ENCODE results near the gene ASAP3. TPM values are rescaled to one million over a fixed set of nuclear protein-coding genes. Genes with fewer than 3 reads are reported as not detected.

The ASAP3 gene
- total and polyA plus RNA-seq, 4 donors, result 8.3 to 25.9 (median 16.7) TPM

DNA sequence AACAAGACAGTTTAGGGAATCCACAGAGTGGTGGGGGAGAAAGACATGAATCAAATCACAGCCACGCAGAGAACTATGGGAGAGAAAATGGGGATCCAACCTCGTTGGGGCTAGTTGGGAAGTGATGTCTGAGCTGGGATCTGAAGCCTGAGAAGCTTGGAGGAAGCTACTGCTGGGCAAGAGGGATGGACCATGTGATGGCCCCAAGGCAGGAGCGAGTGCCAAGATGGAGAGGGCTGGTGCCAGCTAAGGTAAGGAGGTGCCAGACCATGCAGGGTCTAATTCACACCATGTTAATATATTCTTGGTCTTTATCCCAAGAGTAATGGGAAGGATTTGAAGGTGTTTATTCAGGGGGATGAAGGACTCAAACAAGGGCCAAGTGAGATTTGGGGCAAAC is 41.2 kb downstream of the ASAP3 start:
- H3K27ac ChIP-seq (ENCODE audit: low read depth in 1 of 2, low read length in 2 of 2), result no peak overlapping the region
- H3K9me3 ChIP-seq (ENCODE audit: control insufficient read depth in 4 of 4, low read length in 3 of 4), result no peaks in the 10 kb centered on the region
- TF ChIP-seq HNF4A (conservative IDR thresholded peaks at IDR 0.05) (no peak), JUND (IDR thresholded peaks at IDR 0.05) (no peak), SP1 (IDR thresholded peaks at IDR 0.05) (no peak), YY1 (IDR thresholded peaks at IDR 0.05) (no peak), TAF1 (conservative IDR thresholded peaks at IDR 0.05) (no peak), RAD21 (IDR thresholded peaks at IDR 0.05) (no peak), CTCF (IDR thresholded peaks at IDR 0.05; ENCODE audit: low read depth, low read length, missing input control) (no peak), RXRA (IDR thresholded peaks at IDR 0.05) (no peak), HNF4G (IDR thresholded peaks at IDR 0.05) (no peak), FOXA1 (IDR thresholded peaks at IDR 0.05) (no peak), FOXA2 (IDR thresholded peaks at IDR 0.05) (no peak), GABPA (IDR thresholded peaks at IDR 0.05 in 1 of 2, conservative IDR thresholded peaks at IDR 0.05 in 1 of 2) (no peak), NR2F2 (IDR thresholded peaks at IDR 0.05) (no peak)
- TF ChIP-seq, protein P1, sequence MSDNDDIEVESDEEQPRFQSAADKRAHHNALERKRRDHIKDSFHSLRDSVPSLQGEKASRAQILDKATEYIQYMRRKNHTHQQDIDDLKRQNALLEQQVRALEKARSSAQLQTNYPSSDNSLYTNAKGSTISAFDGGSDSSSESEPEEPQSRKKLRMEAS (IDR thresholded peaks at IDR 0.05), result no peak
- H3K36me3 ChIP-seq (ENCODE audit: control insufficient read depth in 4 of 4, insufficient read depth in 3 of 4, low read depth in 1 of 4, low read length in 3 of 4), result peaks cover 0 to 11% (median 3%) of the 10 kb centered on the region in 4 donors
- H3K9ac ChIP-seq (ENCODE audit: low read depth in 1 of 2, low read length in 2 of 2), result no peak overlapping the region
- H3K27me3 ChIP-seq (ENCODE audit: control insufficient read depth in 4 of 4, insufficient read depth in 4 of 4, low read length in 3 of 4), result no peaks in the 10 kb centered on the region
- H3K4me1 ChIP-seq (ENCODE audit: control insufficient read depth in 4 of 4, insufficient read depth in 4 of 4, low read length in 3 of 4), result peaks cover 5 to 35% (median 22%) of the 10 kb centered on the region in 4 donors
- H3K4me3 ChIP-seq (ENCODE audit: low read depth in 1 of 3, low read length in 3 of 3), result no peak overlapping the region
- WGBS, result 91% methylated on average over 3 of the region's 3 CpGs
- DNase-seq (ENCODE audit: low spot score), result no peak

- Histone ChIP-seq H3K9me3 (ENCODE audit: control insufficient read depth in 4 of 4, low read length in 3 of 4) (no peaks in the 10 kb centered on the region), H3K9ac (ENCODE audit: low read depth in 1 of 2, low read length in 2 of 2) (no peak overlapping the region), H3K4me3 (ENCODE audit: low read depth in 1 of 3, low read length in 3 of 3) (no peak overlapping the region), H3K36me3 (ENCODE audit: control insufficient read depth in 4 of 4, insufficient read depth in 3 of 4, low read depth in 1 of 4, low read length in 3 of 4) (peaks cover 0 to 11% (median 2%) of the 10 kb centered on the region in 4 donors), H3K4me1 (ENCODE audit: control insufficient read depth in 4 of 4, insufficient read depth in 4 of 4, low read length in 3 of 4) (peaks cover 4 to 31% (median 19%) of the 10 kb centered on the region in 4 donors), H3K27me3 (ENCODE audit: control insufficient read depth in 4 of 4, insufficient read depth in 4 of 4, low read length in 3 of 4) (no peaks in the 10 kb centered on the region), H3K27ac (ENCODE audit: low read depth in 1 of 2, low read length in 2 of 2) (no peak overlapping the region)
- DNase-seq (ENCODE audit: low spot score), result no peak
- TF ChIP-seq FOXA1 (IDR thresholded peaks at IDR 0.05) (no peak), EGR1 (IDR thresholded peaks at IDR 0.05; ENCODE audit: low read depth in 2 of 2) (no peak), HNF4G (IDR thresholded peaks at IDR 0.05) (no peak)
- 95% methylated on average over 8 of the region's 8 CpGs for WGBS
Observed at GRCh38 chr1:23441446-23442148, 42.4 kb downstream of the ASAP3 start.

GRCh38 chr1:23438545-23438944 is 45.4 kb downstream of the ASAP3 start:
- Histone ChIP-seq H3K4me3 (ENCODE audit: low read depth in 1 of 3, low read length in 3 of 3) (no peak overlapping the region), H3K9me3 (ENCODE audit: control insufficient read depth in 4 of 4, low read length in 3 of 4) (no peaks in the 10 kb centered on the region), H3K27ac (ENCODE audit: low read depth in 1 of 2, low read length in 2 of 2) (no peak overlapping the region), H3K9ac (ENCODE audit: low read depth in 1 of 2, low read length in 2 of 2) (no peak overlapping the region), H3K36me3 (ENCODE audit: control insufficient read depth in 4 of 4, insufficient read depth in 3 of 4, low read depth in 1 of 4, low read length in 3 of 4) (peaks cover 0 to 22% (median 13%) of the 10 kb centered on the region in 4 donors), H3K4me1 (ENCODE audit: control insufficient read depth in 4 of 4, insufficient read depth in 4 of 4, low read length in 3 of 4) (peaks cover 0 to 5% (median 4%) of the 10 kb centered on the region in 4 donors), H3K27me3 (ENCODE audit: control insufficient read depth in 4 of 4, insufficient read depth in 4 of 4, low read length in 3 of 4) (no peaks in the 10 kb centered on the region)
- TF ChIP-seq, protein P2, sequence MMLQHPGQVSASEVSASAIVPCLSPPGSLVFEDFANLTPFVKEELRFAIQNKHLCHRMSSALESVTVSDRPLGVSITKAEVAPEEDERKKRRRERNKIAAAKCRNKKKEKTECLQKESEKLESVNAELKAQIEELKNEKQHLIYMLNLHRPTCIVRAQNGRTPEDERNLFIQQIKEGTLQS (IDR thresholded peaks at IDR 0.05), result no peak
- TF ChIP-seq YY1 (IDR thresholded peaks at IDR 0.05) (no peak), CTCF (IDR thresholded peaks at IDR 0.05; ENCODE audit: low read depth, low read length, missing input control) (no peak), GABPA (IDR thresholded peaks at IDR 0.05 in 1 of 2, conservative IDR thresholded peaks at IDR 0.05 in 1 of 2) (no peak), SP1 (IDR thresholded peaks at IDR 0.05) (no peak), HNF4A (conservative IDR thresholded peaks at IDR 0.05) (no peak), HNF4G (IDR thresholded peaks at IDR 0.05) (no peak), TAF1 (conservative IDR thresholded peaks at IDR 0.05) (no peak), RAD21 (IDR thresholded peaks at IDR 0.05) (no peak), FOXA1 (IDR thresholded peaks at IDR 0.05) (no peak), EGR1 (IDR thresholded peaks at IDR 0.05; ENCODE audit: low read depth in 2 of 2) (no peak)
- TF ChIP-seq, protein P3, sequence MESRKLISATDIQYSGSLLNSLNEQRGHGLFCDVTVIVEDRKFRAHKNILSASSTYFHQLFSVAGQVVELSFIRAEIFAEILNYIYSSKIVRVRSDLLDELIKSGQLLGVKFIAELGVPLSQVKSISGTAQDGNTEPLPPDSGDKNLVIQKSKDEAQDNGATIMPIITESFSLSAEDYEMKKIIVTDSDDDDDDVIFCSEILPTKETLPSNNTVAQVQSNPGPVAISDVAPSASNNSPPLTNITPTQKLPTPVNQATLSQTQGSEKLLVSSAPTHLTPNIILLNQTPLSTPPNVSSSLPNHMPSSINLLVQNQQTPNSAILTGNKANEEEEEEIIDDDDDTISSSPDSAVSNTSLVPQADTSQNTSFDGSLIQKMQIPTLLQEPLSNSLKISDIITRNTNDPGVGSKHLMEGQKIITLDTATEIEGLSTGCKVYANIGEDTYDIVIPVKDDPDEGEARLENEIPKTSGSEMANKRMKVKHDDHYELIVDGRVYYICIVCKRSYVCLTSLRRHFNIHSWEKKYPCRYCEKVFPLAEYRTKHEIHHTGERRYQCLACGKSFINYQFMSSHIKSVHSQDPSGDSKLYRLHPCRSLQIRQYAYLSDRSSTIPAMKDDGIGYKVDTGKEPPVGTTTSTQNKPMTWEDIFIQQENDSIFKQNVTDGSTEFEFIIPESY (IDR thresholded peaks at IDR 0.05), result no peak
- 95% methylated on average over 8 of the region's 8 CpGs for WGBS
- no peak for DNase-seq (ENCODE audit: low spot score)
